ENCODE measurements around the gene ABHD6.

GRCh38 chr3:58298190-58298589 is 60.6 kb downstream of the ABHD6 start:
- TF ChIP-seq CTCF (IDR thresholded peaks at IDR 0.05) (no peak), POLR2A (IDR thresholded peaks at IDR 0.05) (no peak)

Measured in prostate gland (tissue), 2 donors.